Central memory CD4-positive, alpha-beta T cell (primary cell): Measurements from ENCODE around the gene PYGB.
"Not testable (repeated sequence)": the region's sequence is repeated elsewhere in the genome, so short reads cannot be mapped to it uniquely, and the experiment has no call there.

Experiments
- DNase-seq: peaks from one replicate; pipeline ENCODE4 v3.0.0; 2022

PYGB gene

GRCh38 chr20:25314497-25315417 lies 66.9 kb downstream of the PYGB start:
- no peak for DNase-seq

- DNase-seq = no peak
Observed at GRCh38 chr20:25315418-25316210, 67.7 kb downstream of the PYGB start.

GRCh38 chr20:25316506-25317190 lies 68.8 kb downstream of the PYGB start:
- DNase-seq = no peak

GRCh38 chr20:25317351-25318075 lies 69.6 kb downstream of the PYGB start:
- no peak for DNase-seq

GRCh38 chr20:25318471-25319240 lies 70.8 kb downstream of the PYGB start:
- DNase-seq = no peak

GRCh38 chr20:25319241-25320034 lies 71.6 kb downstream of the PYGB start:
- no peak for DNase-seq

GRCh38 chr20:25320035-25320800 lies 72.3 kb downstream of the PYGB start:
- no peak for DNase-seq

- no peak for DNase-seq
Observed at GRCh38 chr20:25321262-25321831, 73.5 kb downstream of the PYGB start.

- DNase-seq = no peak
Observed at GRCh38 chr20:25321991-25322390, 74.1 kb downstream of the PYGB start.

- no peak for DNase-seq
Observed at GRCh38 chr20:25323496-25324246, 75.8 kb downstream of the PYGB start.

- DNase-seq = no peak
Observed at GRCh38 chr20:25324412-25324811, 76.5 kb downstream of the PYGB start.

- DNase-seq = no peak
Observed at GRCh38 chr20:25325073-25325472, 77.2 kb downstream of the PYGB start.

- no peak for DNase-seq
Observed at GRCh38 chr20:25325997-25326396, 78.1 kb downstream of the PYGB start.

- DNase-seq = no peak
Observed at GRCh38 chr20:25327521-25328235, 79.8 kb downstream of the PYGB start.

- no peak for DNase-seq
Observed at GRCh38 chr20:25328954-25329498, 81.1 kb downstream of the PYGB start.

GRCh38 chr20:25334972-25335371 lies 87.1 kb downstream of the PYGB start:
- not testable (repeated sequence) for DNase-seq

GRCh38 chr20:25336561-25337422 lies 88.9 kb downstream of the PYGB start:
- no peak for DNase-seq
